Measurements from ENCODE around the gene PTPN4. TPM values are rescaled to one million over a fixed set of nuclear protein-coding genes. Genes with fewer than 3 reads are reported as not detected.

Gene PTPN4
- total RNA-seq, 1 experiment from 2014 or later, result 80.5 TPM

GRCh38 chr2:119983108-119983507 lies 223.4 kb downstream of the PTPN4 start:
- Histone ChIP-seq H3K23ac (ENCODE audit: insufficient read length, low read depth, low read length) (no peak overlapping the region), H2BK12ac (ENCODE audit: insufficient read length, low read depth, low read length) (no peak overlapping the region), H4K91ac (ENCODE audit: insufficient read length, low read depth, low read length) (no peak overlapping the region), H3K27ac (ENCODE audit: insufficient read length, low read depth, low read length) (no peak overlapping the region), H3K9me3 (ENCODE audit: control insufficient read depth, low read depth, low read length) (no peaks in the 10 kb centered on the region), H3K18ac (ENCODE audit: insufficient read length, low read depth, low read length) (no peak overlapping the region), H3K79me1 (ENCODE audit: insufficient read depth, low read depth, low read length, poor library complexity, severe bottlenecking) (no peaks in the 10 kb centered on the region), H3K79me2 (ENCODE audit: insufficient read depth, low read length) (no peaks in the 10 kb centered on the region), H3K56ac (ENCODE audit: insufficient read length, low read depth, low read length) (no peak overlapping the region), H3K4me2 (ENCODE audit: insufficient read depth, insufficient read length, low read length) (no peak overlapping the region), H3K23me2 (ENCODE audit: insufficient read length, low read depth, low read length, poor library complexity, severe bottlenecking) (no peaks in the 10 kb centered on the region), H2BK20ac (ENCODE audit: low read depth, low read length, poor library complexity, severe bottlenecking) (no peak overlapping the region), H3K27me3 (ENCODE audit: insufficient read depth, low read length) (no peaks in the 10 kb centered on the region), H3T11ph (ENCODE audit: low read length) (no peak overlapping the region), H4K5ac (ENCODE audit: insufficient read length, low read depth, low read length) (no peak overlapping the region), H2AK5ac (ENCODE audit: insufficient read length, low read length) (no peak overlapping the region), H2BK15ac (ENCODE audit: low read depth, low read length) (no peak overlapping the region), H4K8ac (replicated peaks; ENCODE audit: insufficient read length, low read depth, low read length) (no peak overlapping the region), H3K14ac (ENCODE audit: insufficient read depth, low read length) (no peak overlapping the region), H3K9ac (ENCODE audit: extremely low read depth, insufficient read length, low read length) (no peak overlapping the region), H2BK5ac (ENCODE audit: insufficient read length, low read length) (no peak overlapping the region), H2AFZ (ENCODE audit: low read length) (no peak overlapping the region), H2BK120ac (ENCODE audit: low read depth, low read length, poor library complexity, severe bottlenecking) (no peak overlapping the region), H3K4me1 (ENCODE audit: insufficient read depth, low read length) (no peaks in the 10 kb centered on the region), H3K4ac (ENCODE audit: low read depth, low read length) (no peak overlapping the region), H4K20me1 (ENCODE audit: control insufficient read depth, insufficient read depth, insufficient read length) (no peaks in the 10 kb centered on the region)
- Mint-ChIP-seq H3K4me1 (no peaks in the 10 kb centered on the region), H3K27ac (no peak overlapping the region), H3K9me3 (peaks cover 5% of the 10 kb centered on the region in 2 experiments; a peak in 4 of 5 replicates), H3K27me3 (ENCODE audit: low read depth) (no peaks in the 10 kb centered on the region; the same call in 1 of the 2 replicates), H3K4me3 (no peak overlapping the region), H3K36me3 (ENCODE audit: insufficient read depth in 1 of 3, low read depth in 3 of 3) (peaks cover 0 to 4% (median 4%) of the 10 kb centered on the region in 3 experiments; a peak in 3 of 7 replicates)
- no CpG with 5 or more reads among the region's 3 CpGs for WGBS (ENCODE audit: extremely low coverage, insufficient read length, low lambda C conversion rate)
- no peak for TF ChIP-seq CTCF (conservative IDR thresholded peaks at IDR 0.05)
- DNase-seq, result no peak
